Measurements from ENCODE around the gene SLC25A12. TPM values are rescaled to one million over a fixed set of nuclear protein-coding genes. Genes with fewer than 3 reads are reported as not detected.

The SLC25A12 gene
- total and polyA plus RNA-seq, 2 of the 13 experiments (the other 11 are each of a cell fraction or from before 2014, with no cell fraction given): 8.1 to 15.9 TPM

GRCh38 chr2:171880774-171881173 is 13.3 kb downstream of the SLC25A12 start:
- Histone ChIP-seq H4K20me1 (ENCODE audit: insufficient read depth, low read length) (no peaks in the 10 kb centered on the region), H3K9ac (ENCODE audit: insufficient read depth, low read depth, low read length) (no peak overlapping the region), H3K27me3 (ENCODE audit: control insufficient read depth in 1 of 2, insufficient read depth in 2 of 2, low read length in 2 of 2) (no peaks in the 10 kb centered on the region), H3K4me2 (ENCODE audit: low read depth, low read length) (no peak overlapping the region), H3K4me3 (replicated peaks in 1 of 3; ENCODE audit: insufficient read depth in 1 of 3, low read depth in 2 of 3, low read length in 3 of 3) (no peak overlapping the region), H2AFZ (ENCODE audit: low read length) (no peak overlapping the region), H3K36me3 (replicated peaks in 1 of 2; ENCODE audit: control insufficient read depth in 1 of 2, insufficient read depth in 2 of 2, low read length in 2 of 2) (no peaks in the 10 kb centered on the region), H3K9me3 (ENCODE audit: low read length) (no peaks in the 10 kb centered on the region), H3K27ac (ENCODE audit: extremely low read length, insufficient read depth, low read length) (no peak overlapping the region), H3K79me2 (ENCODE audit: insufficient read depth, low read length) (no peaks in the 10 kb centered on the region), H3K4me1 (ENCODE audit: insufficient read depth, low read length) (peaks cover 17% of the 10 kb centered on the region)
- DNase-seq (ENCODE audit: low spot score) (no peak), FAIRE-seq (no peak), ATAC-seq (no peak)
- CTCF ChIA-PET (ENCODE audit: low intra/inter-chr PET ratio, low total read pairs): no interaction called here
- intact Hi-C loops (cut with micrococcal nuclease; ENCODE audit: unreplicated experiment) (no loop called here), in situ Hi-C loops (cut with HindIII; ENCODE audit: extremely low pct_ligation_motif_present, low pct_unique_long_range_greater_than_20kb) (no loop called here)
- WGBS (ENCODE audit: low lambda C conversion rate): 93% methylated on average over 3 of the region's 3 CpGs
- POLR2A ChIA-PET: no interaction called here
- no TSS peak for BruUV-seq (replicated peaks)
- TF ChIP-seq ZNF576 (CRISPR knock-in tag; IDR thresholded peaks at IDR 0.05): no peak
- peak; percentile 35; the same call in 1 of the 2 replicates for TF ChIP-seq ZNF629 (CRISPR knock-in tag; conservative IDR thresholded peaks at IDR 0.05)

- CTCF ChIA-PET (ENCODE audit: low intra/inter-chr PET ratio, low total read pairs): interaction anchor here (0.6 kb wide), 1 partner anchor 280 kb away, joined by 3 read pairs; no protein-coding TSS in a partner anchor
- intact Hi-C loops (cut with micrococcal nuclease; ENCODE audit: unreplicated experiment) (loop anchor here (10.0 kb wide), 1 partner anchor 65 kb away; no protein-coding TSS in a partner anchor), in situ Hi-C loops (cut with HindIII; ENCODE audit: extremely low pct_ligation_motif_present, low pct_unique_long_range_greater_than_20kb) (no loop called here)
- peak; percentile 5 to 45; a peak in 1 of 4 replicates for TF ChIP-seq MAFK (conservative IDR thresholded peaks at IDR 0.05 in 1 of 2, IDR thresholded peaks at IDR 0.05 in 1 of 2; ENCODE audit: low read length in 2 of 2)
- no peak for TF ChIP-seq MEIS2 (CRISPR knock-in tag; IDR thresholded peaks at IDR 0.05)
- peaks cover 17% of the 10 kb centered on the region for H3K4me1 ChIP-seq (ENCODE audit: insufficient read depth, low read length)
- H2AFZ ChIP-seq (ENCODE audit: low read length): no peak overlapping the region
- H3K9ac ChIP-seq (ENCODE audit: insufficient read depth, low read depth, low read length): no peak overlapping the region
- 96% methylated on average over 1 of the region's 1 CpG for WGBS (ENCODE audit: low lambda C conversion rate)
- H3K27ac ChIP-seq (ENCODE audit: extremely low read length, insufficient read depth, low read length): no peak overlapping the region
- DNase-seq (ENCODE audit: low spot score): no peak
- H3K36me3 ChIP-seq (replicated peaks in 1 of 2; ENCODE audit: control insufficient read depth in 1 of 2, insufficient read depth in 2 of 2, low read length in 2 of 2): no peaks in the 10 kb centered on the region
- H3K27me3 ChIP-seq (ENCODE audit: control insufficient read depth in 1 of 2, insufficient read depth in 2 of 2, low read length in 2 of 2): no peaks in the 10 kb centered on the region
- no peak for ATAC-seq
- H3K4me3 ChIP-seq (replicated peaks in 1 of 3; ENCODE audit: insufficient read depth in 1 of 3, low read depth in 2 of 3, low read length in 3 of 3): no peak overlapping the region
- no peak for FAIRE-seq
- BruUV-seq (replicated peaks): no TSS peak
- POLR2A ChIA-PET: no interaction called here
- no peak overlapping the region for H3K4me2 ChIP-seq (ENCODE audit: low read depth, low read length)
- no peaks in the 10 kb centered on the region for H4K20me1 ChIP-seq (ENCODE audit: insufficient read depth, low read length)
- H3K79me2 ChIP-seq (ENCODE audit: insufficient read depth, low read length): no peaks in the 10 kb centered on the region
- H3K9me3 ChIP-seq (ENCODE audit: low read length): no peaks in the 10 kb centered on the region
These were observed 14.2 kb downstream of the SLC25A12 start for GRCh38 chr2:171879865-171880264.
